Measurements from ENCODE around the gene CSE1L. TPM values are rescaled to one million over a fixed set of nuclear protein-coding genes. Genes with fewer than 3 reads are reported as not detected.
"Not testable (repeated sequence)": the region's sequence is repeated elsewhere in the genome, so short reads cannot be mapped to it uniquely, and the experiment has no call there.

Gene CSE1L
- total and polyA plus RNA-seq, 2 donors from 2014 or later = 32.4 to 39.6 TPM

GRCh38 chr20:49103019-49103418 is 56.9 kb downstream of the CSE1L start:
- TF ChIP-seq, protein P1, sequence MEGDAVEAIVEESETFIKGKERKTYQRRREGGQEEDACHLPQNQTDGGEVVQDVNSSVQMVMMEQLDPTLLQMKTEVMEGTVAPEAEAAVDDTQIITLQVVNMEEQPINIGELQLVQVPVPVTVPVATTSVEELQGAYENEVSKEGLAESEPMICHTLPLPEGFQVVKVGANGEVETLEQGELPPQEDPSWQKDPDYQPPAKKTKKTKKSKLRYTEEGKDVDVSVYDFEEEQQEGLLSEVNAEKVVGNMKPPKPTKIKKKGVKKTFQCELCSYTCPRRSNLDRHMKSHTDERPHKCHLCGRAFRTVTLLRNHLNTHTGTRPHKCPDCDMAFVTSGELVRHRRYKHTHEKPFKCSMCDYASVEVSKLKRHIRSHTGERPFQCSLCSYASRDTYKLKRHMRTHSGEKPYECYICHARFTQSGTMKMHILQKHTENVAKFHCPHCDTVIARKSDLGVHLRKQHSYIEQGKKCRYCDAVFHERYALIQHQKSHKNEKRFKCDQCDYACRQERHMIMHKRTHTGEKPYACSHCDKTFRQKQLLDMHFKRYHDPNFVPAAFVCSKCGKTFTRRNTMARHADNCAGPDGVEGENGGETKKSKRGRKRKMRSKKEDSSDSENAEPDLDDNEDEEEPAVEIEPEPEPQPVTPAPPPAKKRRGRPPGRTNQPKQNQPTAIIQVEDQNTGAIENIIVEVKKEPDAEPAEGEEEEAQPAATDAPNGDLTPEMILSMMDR (IDR thresholded peaks at IDR 0.05; ENCODE audit: borderline replicate concordance, extremely low read depth, insufficient read depth) = no peak
- H3K36me3 ChIP-seq (ENCODE audit: control insufficient read depth in 2 of 3, insufficient read depth in 3 of 3, low read length in 3 of 3) = peaks cover 7 to 15% (median 13%) of the 10 kb centered on the region in 3 donors

GRCh38 chr20:49103647-49104364 is 57.7 kb downstream of the CSE1L start:
- H3K36me3 ChIP-seq (ENCODE audit: control insufficient read depth in 2 of 3, insufficient read depth in 3 of 3, low read length in 3 of 3) = peaks cover 5 to 13% (median 13%) of the 10 kb centered on the region in 3 donors
- no peak for FAIRE-seq

More at GRCh38 chr20:49103019-49103418, 56.9 kb downstream of the CSE1L start:
- no peak overlapping the region for H3K27ac ChIP-seq (ENCODE audit: low read depth in 2 of 2, low read length in 2 of 2)
- no peaks in the 10 kb centered on the region for H3K27me3 ChIP-seq (ENCODE audit: control insufficient read depth, insufficient read depth, low read length)
- H3K4me1 ChIP-seq (ENCODE audit: control insufficient read depth in 2 of 3, insufficient read depth in 2 of 3, low read depth in 1 of 3, low read length in 3 of 3) = peaks cover 0 to 3% (median 0%) of the 10 kb centered on the region in 3 donors
- no peak overlapping the region for H3K4me3 ChIP-seq (ENCODE audit: low read length in 3 of 3)
- no peak for DNase-seq
- no peak for FAIRE-seq
- no peak overlapping the region for H3K9ac ChIP-seq (ENCODE audit: low read length in 3 of 3)
- intact Hi-C loops (cut with DNase I) = no loop called here
- H3K9me3 ChIP-seq (ENCODE audit: control insufficient read depth in 2 of 3, insufficient read depth in 1 of 3, low read length in 3 of 3) = no peaks in the 10 kb centered on the region

GRCh38 chr20:49104365-49104648 is 58.2 kb downstream of the CSE1L start:
- H3K4me1 ChIP-seq (ENCODE audit: control insufficient read depth in 2 of 3, insufficient read depth in 2 of 3, low read depth in 1 of 3, low read length in 3 of 3) = peaks cover 0 to 3% (median 0%) of the 10 kb centered on the region in 3 donors
- no peak overlapping the region for H3K4me3 ChIP-seq (ENCODE audit: low read length in 3 of 3)
- DNase-seq (peak in 4 of 5 donors; percentile 43 to 60 (median 52)), FAIRE-seq (no peak)
- TF ChIP-seq, protein P1 (IDR thresholded peaks at IDR 0.05; ENCODE audit: borderline replicate concordance, extremely low read depth, insufficient read depth) = no peak
- no peaks in the 10 kb centered on the region for H3K9me3 ChIP-seq (ENCODE audit: control insufficient read depth in 2 of 3, insufficient read depth in 1 of 3, low read length in 3 of 3)
- no peak overlapping the region for H3K9ac ChIP-seq (ENCODE audit: low read length in 3 of 3)
- H3K27me3 ChIP-seq (ENCODE audit: control insufficient read depth, insufficient read depth, low read length) = no peaks in the 10 kb centered on the region
- H3K27ac ChIP-seq (ENCODE audit: low read depth in 2 of 2, low read length in 2 of 2) = no peak overlapping the region
- H3K36me3 ChIP-seq (ENCODE audit: control insufficient read depth in 2 of 3, insufficient read depth in 3 of 3, low read length in 3 of 3) = peaks cover 3 to 13% (median 9%) of the 10 kb centered on the region in 3 donors
- intact Hi-C loops (cut with DNase I) = no loop called here

More at GRCh38 chr20:49103647-49104364, 57.7 kb downstream of the CSE1L start:
- TF ChIP-seq, protein P1 (IDR thresholded peaks at IDR 0.05; ENCODE audit: borderline replicate concordance, extremely low read depth, insufficient read depth) = no peak
- H3K4me3 ChIP-seq (ENCODE audit: low read length in 3 of 3) = no peak overlapping the region
- no peak overlapping the region for H3K9ac ChIP-seq (ENCODE audit: low read length in 3 of 3)
- no peaks in the 10 kb centered on the region for H3K9me3 ChIP-seq (ENCODE audit: control insufficient read depth in 2 of 3, insufficient read depth in 1 of 3, low read length in 3 of 3)
- no peak overlapping the region for H3K27ac ChIP-seq (ENCODE audit: low read depth in 2 of 2, low read length in 2 of 2)
- intact Hi-C loops (cut with DNase I) = no loop called here
- peaks cover 0 to 3% (median 0%) of the 10 kb centered on the region in 3 donors for H3K4me1 ChIP-seq (ENCODE audit: control insufficient read depth in 2 of 3, insufficient read depth in 2 of 3, low read depth in 1 of 3, low read length in 3 of 3)
- no peak for DNase-seq
- H3K27me3 ChIP-seq (ENCODE audit: control insufficient read depth, insufficient read depth, low read length) = no peaks in the 10 kb centered on the region

DNA sequence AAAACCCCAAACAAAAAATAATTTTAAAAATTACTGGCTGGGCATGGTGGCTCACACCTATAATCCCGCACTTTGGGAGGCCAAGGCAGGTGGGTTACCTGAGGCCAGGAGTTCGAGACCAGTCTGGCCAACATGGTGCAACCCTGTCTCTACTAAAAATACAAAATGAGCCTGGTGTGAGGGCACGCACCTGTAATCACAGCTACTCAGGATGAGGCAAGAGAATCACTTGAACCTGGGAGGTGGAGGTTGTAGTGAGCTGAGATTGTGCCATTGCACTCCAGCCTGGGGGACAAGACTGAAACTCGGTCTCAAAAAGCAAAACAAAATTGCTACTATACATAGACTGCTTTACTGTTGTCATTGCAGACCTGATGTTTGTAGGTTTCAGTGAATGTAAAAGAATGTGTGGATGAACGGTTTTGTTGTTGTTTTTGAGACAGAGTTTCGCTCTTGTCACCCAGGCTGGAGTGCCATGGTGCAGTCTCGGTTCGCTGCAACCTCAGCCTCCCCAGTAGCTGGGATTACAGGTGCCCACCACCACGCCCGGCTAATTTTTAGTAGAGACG is 59.0 kb downstream of the CSE1L start:
- H3K9ac ChIP-seq (ENCODE audit: low read length in 3 of 3); H3K4me1 ChIP-seq (ENCODE audit: control insufficient read depth in 2 of 3, insufficient read depth in 2 of 3, low read depth in 1 of 3, low read length in 3 of 3); H3K9me3 ChIP-seq (ENCODE audit: control insufficient read depth in 2 of 3, insufficient read depth in 1 of 3, low read length in 3 of 3); H3K27ac ChIP-seq (ENCODE audit: low read depth in 2 of 2, low read length in 2 of 2); intact Hi-C loops (cut with DNase I); FAIRE-seq; H3K27me3 ChIP-seq (ENCODE audit: control insufficient read depth, insufficient read depth, low read length); H3K4me3 ChIP-seq (ENCODE audit: low read length in 3 of 3); DNase-seq: not testable (repeated sequence)
- peaks cover 3 to 13% (median 9%) of the 10 kb centered on the region in 3 donors for H3K36me3 ChIP-seq (ENCODE audit: control insufficient read depth in 2 of 3, insufficient read depth in 3 of 3, low read length in 3 of 3)

Measured in kidney (tissue), 14 donors.